MCF 10A (cell line): ENCODE results near the gene FRMD3. TPM values are rescaled to one million over a fixed set of nuclear protein-coding genes. Genes with fewer than 3 reads are reported as not detected.

ENCODE experiments used
- BruUV-seq: library from RNA; stranded (reverse); fragments of 400-500 nt; replicated peaks from 2 replicates; lab custom pipeline; 2021; lab: Mats Ljungman, UMichigan
- CTCF ChIA-PET: fragments of 300-600 bp; sonication (Branson Sonifier 250); formaldehyde crosslinking; extraction: SDS; loops from one replicate; lab custom pipeline; 2021; ENCODE audit warnings: antibody characterized with exemption, inconsistent platforms; lab: Yijun Ruan, JAX
- POLR2A ChIA-PET: fragments of 300-600, 350-650 bp; sonication (Branson Sonifier 250); formaldehyde crosslinking; extraction: SDS; loops from one replicate; lab custom pipeline; 2020; ENCODE audit warnings: antibody characterized with exemption, inconsistent platforms; lab: Yijun Ruan, JAX
- DNase-seq: peaks from one replicate; pipeline ENCODE4 v3.0.0-alpha.2; 2018; ENCODE audit not compliant: unreplicated experiment
- H3K27ac Mint-ChIP-seq: one replicate; pipeline ENCODE4 v1.8.0; 2022; ENCODE audit warnings: mild to moderate bottlenecking, low read depth, mixed read lengths; ENCODE audit not compliant: unreplicated experiment
- H3K27me3 Mint-ChIP-seq: one replicate; pipeline ENCODE4 v1.8.0; 2022; ENCODE audit warnings: mixed read lengths; ENCODE audit not compliant: insufficient read depth, unreplicated experiment
- H3K36me3 Mint-ChIP-seq: one replicate; pipeline ENCODE4 v1.8.0; 2022; ENCODE audit warnings: mild to moderate bottlenecking, moderate library complexity, mixed read lengths; ENCODE audit not compliant: insufficient read depth, unreplicated experiment
- H3K4me1 Mint-ChIP-seq: one replicate; pipeline ENCODE4 v1.8.0; 2022; ENCODE audit warnings: mixed read lengths; ENCODE audit not compliant: insufficient read depth, unreplicated experiment
- H3K4me3 Mint-ChIP-seq: one replicate; pipeline ENCODE4 v1.8.0; 2022; ENCODE audit warnings: mild to moderate bottlenecking, moderate library complexity, mixed read lengths; ENCODE audit not compliant: unreplicated experiment
- H3K9me3 Mint-ChIP-seq: one replicate; pipeline ENCODE4 v1.8.0; 2022; ENCODE audit warnings: mixed read lengths; ENCODE audit not compliant: unreplicated experiment
- intact Hi-C: fragments of 100-400 bp; cut with micrococcal nuclease; formaldehyde crosslinking; loops from 2 replicates; pipeline ENCODE4 v1.14.1; 2022
- total RNA-seq: library from RNA; stranded (reverse); gene quantifications from 2 replicates; pipeline ENCODE4 v1.2.3, GENCODE V29; 2022
- TF ChIP-seq, protein P1 (sequence below): fragments of 200-600 bp; IDR thresholded peaks from one replicate; pipeline ENCODE4 v1.8.0; 2022; ENCODE audit warnings: antibody characterized with exemption, mild to moderate bottlenecking; ENCODE audit not compliant: unreplicated experiment

FRMD3 gene
- total RNA-seq, 1 experiment from 2014 or later = 0.28 TPM

DNA sequence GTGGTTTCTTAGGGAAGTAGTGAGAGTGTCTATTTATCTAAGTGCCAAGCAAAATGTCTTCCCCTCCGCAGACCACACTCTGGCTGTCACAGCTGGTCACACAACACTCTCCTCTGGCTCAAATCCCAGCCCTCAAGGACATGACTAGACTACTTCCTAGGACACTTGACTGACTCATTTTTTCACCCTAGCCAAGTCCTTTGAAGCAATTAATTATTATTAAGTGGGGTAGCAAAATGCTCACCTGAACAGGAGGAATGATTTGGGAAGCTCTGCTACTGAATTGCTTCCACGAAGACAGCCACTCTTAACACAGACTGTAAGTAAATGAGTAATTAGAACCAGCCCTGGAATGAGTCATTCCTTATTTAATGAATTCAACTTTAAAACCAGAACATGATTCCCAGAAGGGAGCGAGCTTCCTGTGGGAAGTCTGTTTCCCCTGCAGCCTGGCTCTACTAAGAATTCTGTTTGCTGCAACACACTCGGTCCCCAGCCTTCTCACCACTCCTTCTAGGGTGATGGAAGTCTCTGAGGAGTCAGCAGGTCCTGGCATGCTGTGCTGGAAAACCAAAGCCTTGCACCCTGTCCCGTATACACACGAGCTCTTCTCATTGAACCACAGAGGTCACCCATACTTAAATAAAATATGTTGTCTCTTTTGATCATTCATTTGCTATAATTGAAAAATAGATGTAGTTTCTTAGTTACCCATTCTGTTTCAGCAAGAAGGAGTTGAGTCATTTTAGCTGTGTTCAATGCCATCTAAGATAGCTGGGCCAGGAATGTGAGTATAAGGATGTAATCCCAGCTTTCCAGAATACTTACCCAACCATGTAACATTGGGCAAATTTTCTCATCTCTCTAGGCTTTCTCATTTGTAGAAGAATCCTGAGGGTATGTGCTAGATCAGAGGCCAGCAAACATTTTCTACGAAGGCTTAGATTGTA is 256.6 kb downstream of the FRMD3 start:
- TF ChIP-seq, protein P1, sequence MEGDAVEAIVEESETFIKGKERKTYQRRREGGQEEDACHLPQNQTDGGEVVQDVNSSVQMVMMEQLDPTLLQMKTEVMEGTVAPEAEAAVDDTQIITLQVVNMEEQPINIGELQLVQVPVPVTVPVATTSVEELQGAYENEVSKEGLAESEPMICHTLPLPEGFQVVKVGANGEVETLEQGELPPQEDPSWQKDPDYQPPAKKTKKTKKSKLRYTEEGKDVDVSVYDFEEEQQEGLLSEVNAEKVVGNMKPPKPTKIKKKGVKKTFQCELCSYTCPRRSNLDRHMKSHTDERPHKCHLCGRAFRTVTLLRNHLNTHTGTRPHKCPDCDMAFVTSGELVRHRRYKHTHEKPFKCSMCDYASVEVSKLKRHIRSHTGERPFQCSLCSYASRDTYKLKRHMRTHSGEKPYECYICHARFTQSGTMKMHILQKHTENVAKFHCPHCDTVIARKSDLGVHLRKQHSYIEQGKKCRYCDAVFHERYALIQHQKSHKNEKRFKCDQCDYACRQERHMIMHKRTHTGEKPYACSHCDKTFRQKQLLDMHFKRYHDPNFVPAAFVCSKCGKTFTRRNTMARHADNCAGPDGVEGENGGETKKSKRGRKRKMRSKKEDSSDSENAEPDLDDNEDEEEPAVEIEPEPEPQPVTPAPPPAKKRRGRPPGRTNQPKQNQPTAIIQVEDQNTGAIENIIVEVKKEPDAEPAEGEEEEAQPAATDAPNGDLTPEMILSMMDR = no peak
- BruUV-seq = no TSS peak
- Mint-ChIP-seq H3K27me3 (no peaks in the 10 kb centered on the region), H3K27ac (peak overlapping the region; percentile 7), H3K9me3 (no peaks in the 10 kb centered on the region), H3K36me3 (no peaks in the 10 kb centered on the region), H3K4me3 (peak overlapping the region; percentile 24), H3K4me1 (peaks cover 18% of the 10 kb centered on the region)
- DNase-seq = peak; percentile 61
- intact Hi-C loops = no loop called here
- CTCF ChIA-PET = interaction anchor here (0.7 to 1.5 kb wide), 3 partner anchors 9 to 62 kb away, joined by 3 to 5 read pairs (median 3); no protein-coding TSS in a partner anchor
- POLR2A ChIA-PET = interaction anchor here (0.9 to 1.1 kb wide), 2 partner anchors 19 to 61 kb away, joined by 3 to 5 read pairs; no protein-coding TSS in a partner anchor

DNA sequence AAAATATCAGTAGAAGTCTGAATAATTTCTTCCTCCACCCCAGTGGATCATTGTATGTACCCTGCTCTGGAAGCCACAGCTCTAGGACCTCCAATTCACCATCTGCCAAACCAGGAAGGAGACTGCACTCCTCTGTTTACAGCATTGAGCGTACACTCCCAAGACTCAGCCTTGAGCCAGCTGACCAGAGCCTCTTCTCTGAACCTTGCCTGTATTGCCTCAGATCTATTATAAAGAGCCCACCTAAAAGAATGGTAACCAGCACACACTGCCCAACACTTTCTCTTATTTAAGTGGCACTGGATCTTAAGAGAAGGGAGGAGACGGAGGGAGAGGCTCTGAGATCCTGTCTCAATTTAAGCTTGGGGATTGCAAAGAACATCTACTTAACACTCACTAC is 257.4 kb downstream of the FRMD3 start:
- intact Hi-C loops = no loop called here
- TF ChIP-seq, protein P1 = no peak
- DNase-seq = no peak
- Mint-ChIP-seq H3K4me3 (no peak overlapping the region), H3K27ac (peak overlapping the region; percentile 7), H3K27me3 (no peaks in the 10 kb centered on the region), H3K36me3 (no peaks in the 10 kb centered on the region), H3K4me1 (peaks cover 18% of the 10 kb centered on the region), H3K9me3 (no peaks in the 10 kb centered on the region)
- ChIA-PET CTCF (no interaction called here), POLR2A (interaction anchor here (1.1 kb wide), 1 partner anchor 60 kb away, joined by 5 read pairs; no protein-coding TSS in a partner anchor)
- no TSS peak for BruUV-seq

DNA sequence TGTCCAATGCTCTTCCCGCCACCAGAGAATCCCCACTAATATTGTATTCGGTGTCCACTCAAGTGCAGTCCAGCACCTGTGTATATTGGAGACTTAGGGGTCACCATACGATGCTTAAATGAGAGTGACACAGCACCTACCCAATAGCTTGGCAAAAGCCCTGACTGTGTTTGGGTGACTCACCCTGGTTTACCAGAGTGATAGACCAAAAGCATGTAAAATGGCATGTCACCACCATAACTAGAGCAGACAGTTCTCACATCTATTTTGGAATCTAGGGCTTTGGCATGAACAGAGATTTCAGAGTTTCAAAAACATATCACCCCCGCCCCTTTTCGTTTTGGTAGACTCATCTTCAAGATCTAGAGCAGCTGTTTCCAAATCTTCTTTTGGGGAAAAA is 257.9 kb downstream of the FRMD3 start:
- ChIA-PET POLR2A (interaction anchor here (0.8 kb wide), 1 partner anchor 9 kb away, joined by 3 read pairs; no protein-coding TSS in a partner anchor), CTCF (no interaction called here)
- TF ChIP-seq, protein P1 = no peak
- Mint-ChIP-seq H3K9me3 (no peaks in the 10 kb centered on the region), H3K27me3 (no peaks in the 10 kb centered on the region), H3K36me3 (no peaks in the 10 kb centered on the region), H3K27ac (no peak overlapping the region), H3K4me1 (peaks cover 18% of the 10 kb centered on the region), H3K4me3 (no peak overlapping the region)
- BruUV-seq = no TSS peak
- intact Hi-C loops = no loop called here
- DNase-seq = peak; percentile 52

DNA sequence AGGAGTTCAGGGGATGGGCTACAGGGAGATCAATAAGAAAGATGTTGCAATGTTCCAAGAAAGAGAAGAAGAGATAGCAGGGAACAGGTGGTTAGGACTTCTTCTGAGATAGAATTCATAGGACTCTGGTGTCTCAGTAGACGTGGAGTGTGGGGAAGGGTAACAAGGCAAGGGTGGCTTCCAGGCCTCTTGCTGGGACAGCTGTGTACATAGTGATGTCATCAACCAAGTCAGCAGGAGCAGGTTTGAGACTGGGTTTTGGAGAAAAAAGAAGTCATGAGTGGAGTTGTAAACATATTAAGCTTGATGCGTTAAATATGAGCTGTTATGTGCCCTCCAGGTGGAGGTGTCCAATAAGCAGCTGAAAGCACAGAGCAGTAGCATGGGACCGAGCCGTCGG is 263.4 kb downstream of the FRMD3 start:
- Mint-ChIP-seq H3K27ac (no peak overlapping the region), H3K27me3 (no peaks in the 10 kb centered on the region), H3K4me3 (no peak overlapping the region), H3K9me3 (no peaks in the 10 kb centered on the region), H3K36me3 (no peaks in the 10 kb centered on the region), H3K4me1 (no peaks in the 10 kb centered on the region)
- POLR2A ChIA-PET = no interaction called here
- TF ChIP-seq, protein P1 = no peak
- no peak for DNase-seq
- CTCF ChIA-PET = interaction anchor here (0.6 to 1.0 kb wide), 2 partner anchors 53 to 164 kb away, joined by 3 to 5 read pairs; no protein-coding TSS in a partner anchor
- intact Hi-C loops = no loop called here
- BruUV-seq = no TSS peak
